Fibroblast of lung (primary cell): ENCODE measurements around the gene RRP36. TPM values are rescaled to one million over a fixed set of nuclear protein-coding genes. Genes with fewer than 3 reads are reported as not detected.

Source experiments
- DNase-seq, 2 donors: peaks; one replicate each; pipeline versions ENCODE4 v3.0.0 to v3.0.0-alpha.2; 2010; ENCODE audit warnings: low read depth in 2 of 2
- H2AFZ ChIP-seq: 2 replicates; pipeline ENCODE4 v1.5.1; 2012; ENCODE audit warnings: low read length, control low read depth, inconsistent platforms
- H3K27ac ChIP-seq: 2 replicates; pipeline ENCODE4 v1.5.1; 2011; ENCODE audit warnings: low read length, control low read depth; ENCODE audit not compliant: insufficient read depth
- H3K27me3 ChIP-seq: 2 replicates; pipeline ENCODE4 v1.5.1; 2011; ENCODE audit warnings: mild to moderate bottlenecking, low read length; ENCODE audit not compliant: control insufficient read depth, insufficient read depth
- H3K36me3 ChIP-seq: 2 replicates; pipeline ENCODE4 v1.5.1; 2011; ENCODE audit warnings: low read length; ENCODE audit not compliant: control insufficient read depth, insufficient read depth
- H3K4me1 ChIP-seq: 2 replicates; pipeline ENCODE4 v1.5.1; 2011; ENCODE audit warnings: low read length; ENCODE audit not compliant: control insufficient read depth, insufficient read depth; ENCODE audit errors: extremely low read depth
- H3K4me2 ChIP-seq: 2 replicates; pipeline ENCODE4 v1.5.1; 2011; ENCODE audit warnings: low read length, control low read depth; ENCODE audit not compliant: insufficient read depth; ENCODE audit errors: extremely low read depth
- H3K4me3 ChIP-seq, 4 experiments: fragments of 200-600 bp in 1 of 4; sonication (generic) in 1 of 4; replicated peaks in 1 of 4; 2 replicates each; pipeline ENCODE4 v1.5.1; 2011 to 2016; ENCODE audit warnings: low read length in 4 of 4, low read depth in 3 of 4, mild to moderate bottlenecking in 3 of 4, control low read depth in 2 of 4, inconsistent platforms in 1 of 4, mixed read lengths in 1 of 4; ENCODE audit not compliant: insufficient read depth in 1 of 4; ENCODE audit errors: control extremely low read depth in 1 of 4
- H3K79me2 ChIP-seq: 2 replicates; pipeline ENCODE4 v1.5.1; 2012; ENCODE audit warnings: mild to moderate bottlenecking, low read length, inconsistent platforms; ENCODE audit not compliant: control insufficient read depth, insufficient read depth
- H3K9ac ChIP-seq: 2 replicates; pipeline ENCODE4 v1.5.1; 2011; ENCODE audit warnings: mild to moderate bottlenecking, low read length, control low read depth; ENCODE audit not compliant: insufficient read depth
- H3K9me3 ChIP-seq: 2 replicates; pipeline ENCODE4 v1.5.1; 2012; ENCODE audit warnings: low read depth, low read length; ENCODE audit not compliant: control insufficient read depth, insufficient read depth
- H4K20me1 ChIP-seq: 2 replicates; pipeline ENCODE4 v1.5.1; 2011; ENCODE audit warnings: low read length; ENCODE audit not compliant: control insufficient read depth, insufficient read depth; ENCODE audit errors: extremely low read depth
- CTCF ChIP-seq, 2 donors: IDR thresholded peaks in 1 of 2; conservative IDR thresholded peaks in 1 of 2; 1 replicate in 1 of 2; 2 replicates in 1 of 2; pipeline ENCODE4 v1.5.1; 2011 to 2012; ENCODE audit warnings: low read length in 2 of 2, control low read depth in 1 of 2, inconsistent platforms in 1 of 2, low read depth in 1 of 2, mild to moderate bottlenecking in 1 of 2
- EZH2 ChIP-seq: IDR thresholded peaks from 2 replicates; pipeline ENCODE4 v1.5.1; 2012; ENCODE audit warnings: low read length, control low read depth, mild to moderate bottlenecking; ENCODE audit errors: missing control alignments
- polyA plus RNA-seq, 2 donors: library from polyadenylated mRNA; depleted of rRNA in 1 of 2; stranded (reverse) in 1 of 2; unstranded in 1 of 2; fragments of >200 nt; gene quantifications; 2 replicates each; pipeline ENCODE4 v1.2.1, GENCODE V29; 2011 to 2012; ENCODE audit warnings: missing spikeins in 1 of 2
- total RNA-seq: library from RNA; depleted of rRNA; stranded (reverse); fragments of >200 nt; gene quantifications from 2 replicates; pipeline ENCODE4 v1.2.1, GENCODE V29; 2014

RRP36 gene
- total and polyA plus RNA-seq, 2 donors (not counting 1 experiment from before 2014, with no cell fraction given) = 73.0 to 88.0 TPM

DNA sequence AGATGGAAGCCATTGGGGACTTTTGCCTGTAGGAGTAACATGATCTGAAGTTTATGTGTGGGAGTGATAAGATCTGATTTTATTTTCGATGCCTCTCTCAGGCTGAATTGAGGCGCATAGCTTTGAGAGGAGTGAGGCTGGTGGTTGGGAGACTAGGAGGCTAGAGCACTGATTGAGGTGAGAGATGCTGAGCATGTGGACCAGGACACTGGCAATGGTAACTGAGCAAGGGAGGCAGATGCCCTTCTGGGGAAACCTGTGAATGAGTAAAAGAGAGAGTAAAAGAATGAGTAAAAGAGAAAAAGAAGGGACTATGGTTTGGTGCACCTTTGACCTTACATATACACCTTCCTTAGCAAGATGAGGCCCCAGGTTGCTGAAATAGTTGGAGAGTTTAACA, 3.0 kb downstream of the RRP36 start:
- no peak overlapping the region for H3K9ac ChIP-seq
- H2AFZ ChIP-seq = no peak overlapping the region
- H3K4me2 ChIP-seq = no peak overlapping the region
- DNase-seq = no peak
- no peaks in the 10 kb centered on the region for H3K9me3 ChIP-seq
- no peak for TF ChIP-seq EZH2
- no peak overlapping the region for H3K27ac ChIP-seq
- no peak overlapping the region for H3K4me3 ChIP-seq
- H3K36me3 ChIP-seq = peaks cover 29% of the 10 kb centered on the region
- no peaks in the 10 kb centered on the region for H4K20me1 ChIP-seq
- H3K79me2 ChIP-seq = peaks cover 32% of the 10 kb centered on the region
- peaks cover 8% of the 10 kb centered on the region for H3K4me1 ChIP-seq
- no peaks in the 10 kb centered on the region for H3K27me3 ChIP-seq

- no peaks in the 10 kb centered on the region for H3K4me1 ChIP-seq
Observed at GRCh38 chr6:43026365-43026764, 4.9 kb downstream of the RRP36 start.

DNA sequence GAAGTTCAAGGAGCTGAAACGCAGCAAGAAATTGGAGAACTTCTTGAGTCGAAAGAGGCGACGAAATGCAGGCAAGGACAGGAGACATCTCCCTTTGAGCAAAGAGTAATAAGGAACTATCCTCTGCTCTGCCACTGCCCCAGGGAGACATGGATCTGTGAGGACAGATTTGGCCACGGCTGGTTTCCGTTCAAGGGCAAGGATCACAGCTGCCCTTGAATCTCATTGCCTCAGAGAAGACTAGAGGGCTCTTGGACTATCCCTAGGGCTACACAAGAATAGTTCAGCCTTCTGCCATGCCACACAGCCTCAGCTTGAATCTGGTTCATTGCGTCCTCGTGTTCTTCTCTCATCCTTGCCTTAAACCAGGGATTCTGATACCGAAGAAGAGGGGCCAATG, 7.7 kb downstream of the RRP36 start:
- peaks cover 19% of the 10 kb centered on the region for H3K36me3 ChIP-seq
- H4K20me1 ChIP-seq = no peaks in the 10 kb centered on the region
- H3K4me3 ChIP-seq = no peak overlapping the region
- no peak overlapping the region for H3K27ac ChIP-seq
- H3K4me1 ChIP-seq = no peaks in the 10 kb centered on the region
- no peak overlapping the region for H2AFZ ChIP-seq
- TF ChIP-seq CTCF (conservative IDR thresholded peaks at IDR 0.05 in 1 of 2, IDR thresholded peaks at IDR 0.05 in 1 of 2; ENCODE audit: low read depth in 1 of 2, low read length in 2 of 2) (no peak), EZH2 (no peak)
- H3K9me3 ChIP-seq = no peaks in the 10 kb centered on the region
- no peak overlapping the region for H3K4me2 ChIP-seq
- peaks cover 10% of the 10 kb centered on the region for H3K79me2 ChIP-seq
- DNase-seq = no peak
- H3K9ac ChIP-seq = no peak overlapping the region
- no peaks in the 10 kb centered on the region for H3K27me3 ChIP-seq

More at GRCh38 chr6:43026365-43026764, 4.9 kb downstream of the RRP36 start:
- H3K4me3 ChIP-seq = no peak overlapping the region
- no peak overlapping the region for H2AFZ ChIP-seq
- no peaks in the 10 kb centered on the region for H4K20me1 ChIP-seq
- no peak overlapping the region for H3K27ac ChIP-seq
- H3K9me3 ChIP-seq = no peaks in the 10 kb centered on the region
- peaks cover 32% of the 10 kb centered on the region for H3K79me2 ChIP-seq
- H3K36me3 ChIP-seq = peaks cover 21% of the 10 kb centered on the region
- TF ChIP-seq CTCF (conservative IDR thresholded peaks at IDR 0.05 in 1 of 2, IDR thresholded peaks at IDR 0.05 in 1 of 2; ENCODE audit: low read depth in 1 of 2, low read length in 2 of 2) (no peak), EZH2 (no peak)
- DNase-seq = no peak
- no peak overlapping the region for H3K4me2 ChIP-seq
- H3K27me3 ChIP-seq = no peaks in the 10 kb centered on the region
- H3K9ac ChIP-seq = no peak overlapping the region
